GM12801 (cell line): ENCODE data around the gene VSTM2B.

ENCODE experiments used
- TF ChIP-seq, protein P1 (sequence below): IDR thresholded peaks from one replicate; pipeline ENCODE4 v1.5.1; 2011; ENCODE audit warnings: control low read depth; ENCODE audit not compliant: insufficient read length; ENCODE audit errors: extremely low read depth

The VSTM2B gene

DNA sequence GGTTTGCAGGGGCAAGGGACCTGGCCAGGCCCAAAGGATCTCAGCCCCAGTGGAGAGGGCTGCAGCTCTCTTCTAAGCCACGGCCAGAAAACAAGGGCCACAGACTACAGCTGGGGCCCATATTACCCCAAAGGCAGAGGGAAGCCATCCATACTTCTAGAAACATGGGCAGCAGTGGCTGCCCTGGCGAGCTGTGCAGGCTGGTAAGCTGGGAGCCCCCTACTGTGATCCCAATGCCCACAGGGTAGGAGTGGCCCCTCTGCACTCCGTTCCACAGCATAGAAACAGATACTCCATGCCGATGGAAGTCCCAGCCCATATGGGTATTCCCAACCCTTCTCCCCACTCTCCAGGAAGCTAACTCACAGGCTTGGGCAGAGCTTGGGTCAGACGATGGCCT is 25.1 kb downstream of the VSTM2B start:
- TF ChIP-seq, protein P1, sequence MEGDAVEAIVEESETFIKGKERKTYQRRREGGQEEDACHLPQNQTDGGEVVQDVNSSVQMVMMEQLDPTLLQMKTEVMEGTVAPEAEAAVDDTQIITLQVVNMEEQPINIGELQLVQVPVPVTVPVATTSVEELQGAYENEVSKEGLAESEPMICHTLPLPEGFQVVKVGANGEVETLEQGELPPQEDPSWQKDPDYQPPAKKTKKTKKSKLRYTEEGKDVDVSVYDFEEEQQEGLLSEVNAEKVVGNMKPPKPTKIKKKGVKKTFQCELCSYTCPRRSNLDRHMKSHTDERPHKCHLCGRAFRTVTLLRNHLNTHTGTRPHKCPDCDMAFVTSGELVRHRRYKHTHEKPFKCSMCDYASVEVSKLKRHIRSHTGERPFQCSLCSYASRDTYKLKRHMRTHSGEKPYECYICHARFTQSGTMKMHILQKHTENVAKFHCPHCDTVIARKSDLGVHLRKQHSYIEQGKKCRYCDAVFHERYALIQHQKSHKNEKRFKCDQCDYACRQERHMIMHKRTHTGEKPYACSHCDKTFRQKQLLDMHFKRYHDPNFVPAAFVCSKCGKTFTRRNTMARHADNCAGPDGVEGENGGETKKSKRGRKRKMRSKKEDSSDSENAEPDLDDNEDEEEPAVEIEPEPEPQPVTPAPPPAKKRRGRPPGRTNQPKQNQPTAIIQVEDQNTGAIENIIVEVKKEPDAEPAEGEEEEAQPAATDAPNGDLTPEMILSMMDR, result no peak

DNA sequence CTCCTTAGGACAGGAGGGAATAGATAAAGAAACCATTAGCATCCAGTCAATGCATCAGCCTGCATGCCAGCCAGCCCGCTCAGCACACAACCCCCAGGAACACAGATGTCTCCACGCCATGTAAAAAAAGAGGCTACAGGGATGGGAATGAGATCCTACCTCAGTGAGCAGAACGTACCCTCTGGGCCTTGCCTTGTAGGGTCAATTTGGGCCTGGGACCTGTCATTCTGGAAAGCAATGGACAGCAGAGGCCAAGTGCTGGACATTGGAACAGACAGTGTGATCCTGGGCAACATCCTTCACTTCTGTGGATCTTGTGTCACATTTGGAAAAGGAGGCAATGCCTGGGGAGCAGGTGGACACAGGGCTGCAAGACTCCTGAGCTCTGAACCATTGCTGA is 26.0 kb downstream of the VSTM2B start:
- TF ChIP-seq, protein P1, result no peak

DNA sequence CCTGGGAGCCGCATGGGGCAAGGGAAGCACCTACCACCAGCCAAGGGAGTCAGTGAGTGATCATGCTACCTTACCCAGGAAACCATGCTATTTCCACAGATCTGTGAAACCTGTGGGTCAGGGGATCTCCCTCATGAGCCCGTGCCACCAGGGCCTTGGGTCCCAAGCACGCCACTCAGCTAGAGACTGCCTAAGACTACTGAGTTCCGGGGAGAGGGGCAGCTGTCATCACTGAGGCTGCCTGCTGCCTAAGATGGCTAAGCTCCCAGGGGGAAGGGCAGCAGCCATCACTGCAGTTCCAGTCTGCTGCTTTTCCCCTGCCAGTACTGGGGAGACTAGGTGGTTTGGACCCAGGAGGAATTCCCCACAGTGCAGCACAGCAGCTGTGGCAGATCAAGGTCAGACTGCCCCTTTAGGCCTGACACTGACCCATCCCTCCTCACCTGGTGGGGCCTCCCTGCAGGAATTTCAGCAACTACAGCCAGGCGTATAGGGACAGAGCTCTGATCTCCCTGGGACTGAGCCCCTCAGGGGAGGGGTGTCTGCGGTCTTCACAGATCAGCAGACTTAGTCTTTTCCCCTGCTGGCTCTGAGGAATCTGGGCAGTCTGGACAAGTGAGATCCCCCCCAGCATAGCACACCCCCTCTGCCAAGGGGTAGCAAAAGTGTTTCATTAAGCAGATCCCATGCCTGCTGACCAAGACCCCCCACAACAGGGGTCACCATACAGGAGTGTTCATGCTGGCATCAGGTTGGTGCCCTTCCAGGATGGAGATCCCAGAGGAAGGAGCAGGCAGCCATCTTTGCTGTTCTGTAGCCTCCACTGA is 26.9 kb downstream of the VSTM2B start:
- TF ChIP-seq, protein P1, result no peak

DNA sequence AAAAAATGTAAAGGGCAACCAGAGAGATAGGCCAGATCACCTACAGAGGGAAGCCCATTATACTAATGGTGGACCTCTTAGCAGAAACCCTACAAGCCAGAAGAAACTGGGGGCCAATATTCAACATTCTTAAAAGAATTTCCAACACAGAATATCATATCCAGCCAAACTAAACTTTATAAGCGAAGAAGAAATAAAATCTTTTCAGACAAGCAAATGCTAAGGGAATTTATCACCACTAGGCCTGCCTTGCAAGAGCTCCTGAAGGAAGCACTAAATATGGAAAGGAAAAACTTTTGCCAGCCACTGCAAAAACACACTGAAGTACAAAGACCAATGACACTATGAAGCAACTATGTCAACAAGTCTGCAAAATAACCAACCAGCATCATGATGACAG is 28.4 kb downstream of the VSTM2B start:
- TF ChIP-seq, protein P1, result no peak

DNA sequence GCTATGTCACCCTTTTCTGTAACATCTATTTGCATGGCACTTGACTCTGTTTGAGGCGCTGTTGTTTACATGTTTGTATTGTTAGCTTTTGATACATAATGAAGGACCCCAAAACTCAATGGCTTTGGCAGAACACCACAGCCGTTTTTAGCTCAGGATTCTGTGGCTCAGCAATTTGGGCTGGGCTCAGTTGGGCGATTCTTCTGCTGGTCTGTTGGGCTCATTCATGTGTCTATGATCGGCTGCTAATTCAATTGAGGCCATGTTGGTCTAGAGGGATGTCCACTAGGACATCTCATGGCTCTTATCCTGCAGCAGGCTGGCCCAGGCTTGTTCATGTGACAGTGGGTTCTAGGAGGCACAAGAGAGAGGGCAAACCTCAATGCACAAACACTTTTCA is 33.9 kb downstream of the VSTM2B start:
- TF ChIP-seq, protein P1, result no peak

DNA sequence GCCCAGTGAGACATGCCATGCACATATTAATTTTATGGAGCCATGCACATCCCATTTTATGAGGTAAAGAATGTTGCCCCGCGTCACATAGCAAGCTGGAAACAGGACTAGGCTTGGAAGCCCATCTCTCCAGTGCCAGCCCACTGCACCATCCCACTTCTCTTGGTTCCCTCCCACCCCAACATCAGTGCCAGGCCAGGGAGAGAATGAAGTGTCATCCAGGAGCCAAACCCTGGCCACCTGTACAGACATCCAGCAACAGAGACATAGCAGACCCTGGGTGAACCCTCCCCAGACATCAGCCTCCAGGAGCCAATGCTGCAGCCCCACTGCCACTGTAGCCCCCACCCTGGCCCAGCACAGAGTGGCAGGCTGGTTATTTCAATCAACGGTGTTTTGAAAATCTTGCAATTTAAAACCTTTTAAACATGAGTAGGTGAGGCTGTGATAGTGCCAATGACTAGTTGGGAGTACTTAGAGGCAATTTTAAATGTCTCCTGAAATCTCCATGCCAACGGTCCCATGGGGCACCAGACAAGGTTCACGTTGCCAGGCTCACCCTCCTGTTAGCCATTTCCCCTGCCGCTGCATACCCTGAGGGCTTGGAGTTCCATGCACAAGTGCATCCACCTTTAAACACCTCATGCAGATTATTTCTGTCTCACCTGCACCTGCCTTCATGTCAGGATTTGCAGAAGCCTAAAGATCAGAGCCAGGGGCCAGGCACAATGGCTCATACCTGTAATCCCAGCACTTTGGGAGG is 34.7 kb downstream of the VSTM2B start:
- TF ChIP-seq, protein P1, result no peak

DNA sequence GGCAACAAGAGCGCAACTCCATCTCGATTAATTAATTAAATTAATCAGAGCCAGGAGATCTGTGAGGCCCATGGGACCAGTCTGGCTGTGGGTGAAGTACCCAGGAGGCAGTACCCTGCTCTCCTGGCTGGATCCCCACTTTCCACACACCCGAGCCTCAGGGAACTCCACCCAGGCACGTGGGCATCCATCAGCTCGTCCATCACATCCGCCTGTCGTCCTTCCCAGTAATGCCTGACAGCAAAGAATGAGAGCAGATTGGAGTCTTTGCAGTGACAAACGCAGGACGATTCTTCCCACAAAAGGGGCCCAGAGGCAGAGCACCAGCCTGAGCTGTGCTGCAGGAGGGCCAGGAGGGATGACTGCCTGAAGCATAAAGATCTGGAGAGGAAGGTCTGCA is 35.8 kb downstream of the VSTM2B start:
- TF ChIP-seq, protein P1, result no peak
